Upper lobe of right lung (tissue), 1 donor: ENCODE results near the gene TMX4. TPM values are rescaled to one million over a fixed set of nuclear protein-coding genes. Genes with fewer than 3 reads are reported as not detected.
A peak's percentile ranks its signal among the peaks of the same experiment; 100 is the strongest.

Experiments
- ATAC-seq: fragments of 200-7000 bp; cut with Tn5 transposase; one replicate; pipeline ENCODE4 v1.9.1; 2020; ENCODE audit warnings: mild to moderate bottlenecking, moderate library complexity
- DNase-seq: peaks from one replicate; pipeline ENCODE4 v3.0.0-alpha.2; 2020
- H3K27ac ChIP-seq: fragments of 200-600 bp; one replicate; pipeline ENCODE4 v1.8.0; 2022
- H3K27me3 ChIP-seq: fragments of 200-600 bp; one replicate; pipeline ENCODE4 v1.8.0; 2022; ENCODE audit warnings: mild to moderate bottlenecking
- H3K36me3 ChIP-seq: fragments of 200-600 bp; one replicate; pipeline ENCODE4 v1.8.0; 2022
- H3K4me1 ChIP-seq: fragments of 200-600 bp; one replicate; pipeline ENCODE4 v1.8.0; 2022
- H3K4me3 ChIP-seq: fragments of 200-600 bp; one replicate; pipeline ENCODE4 v1.8.0; 2022; ENCODE audit warnings: mild to moderate bottlenecking
- H3K9me3 ChIP-seq: fragments of 200-600 bp; one replicate; pipeline ENCODE4 v1.8.0; 2022
- intact Hi-C: fragments of 100-400 bp; cut with DNase I; formaldehyde crosslinking; loops from one replicate; pipeline ENCODE4 v1.11.0; 2022
- total RNA-seq: library from RNA; stranded (reverse); fragmentation: NEBNext Ultra II Directional; extraction: Animal tissue kit (Norgen Biotek cat#: 25700); gene quantifications from one replicate; pipeline ENCODE4 v1.2.1, GENCODE V29; 2021
- TF ChIP-seq, protein P1 (sequence below): fragments of 200-600 bp; IDR thresholded peaks from one replicate; pipeline ENCODE4 v1.8.0; 2022; ENCODE audit warnings: antibody characterized with exemption
- donor health status: DM: no; HTN: yes; CAD: no; lungs with severe emphysema.

The TMX4 gene
- total RNA-seq, 1 donor from 2014 or later, result 45.0 TPM

DNA sequence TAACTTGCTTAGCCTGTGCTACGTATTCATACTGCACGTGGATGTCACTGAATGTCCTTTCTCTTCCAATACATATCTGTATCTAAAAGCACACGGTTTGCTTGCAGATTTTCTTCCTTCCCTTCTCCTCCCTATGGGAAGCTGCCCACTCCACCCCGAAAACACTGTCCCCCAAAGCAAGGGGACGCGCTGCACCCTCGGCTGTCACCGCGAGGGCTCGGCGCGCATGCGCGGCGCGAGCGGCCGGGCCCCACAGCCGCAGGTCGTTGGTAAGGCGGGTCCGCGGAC, 659 bp downstream of the TMX4 start:
- ATAC-seq, result peak; percentile 82
- intact Hi-C loops, result no loop called here
- Histone ChIP-seq H3K27me3 (no peaks in the 10 kb centered on the region), H3K4me3 (peak overlapping the region; percentile 90), H3K27ac (peak overlapping the region; percentile 97), H3K4me1 (peaks cover 8% of the 10 kb centered on the region), H3K36me3 (no peaks in the 10 kb centered on the region), H3K9me3 (no peaks in the 10 kb centered on the region)
- no peak for DNase-seq
- TF ChIP-seq, protein P1, sequence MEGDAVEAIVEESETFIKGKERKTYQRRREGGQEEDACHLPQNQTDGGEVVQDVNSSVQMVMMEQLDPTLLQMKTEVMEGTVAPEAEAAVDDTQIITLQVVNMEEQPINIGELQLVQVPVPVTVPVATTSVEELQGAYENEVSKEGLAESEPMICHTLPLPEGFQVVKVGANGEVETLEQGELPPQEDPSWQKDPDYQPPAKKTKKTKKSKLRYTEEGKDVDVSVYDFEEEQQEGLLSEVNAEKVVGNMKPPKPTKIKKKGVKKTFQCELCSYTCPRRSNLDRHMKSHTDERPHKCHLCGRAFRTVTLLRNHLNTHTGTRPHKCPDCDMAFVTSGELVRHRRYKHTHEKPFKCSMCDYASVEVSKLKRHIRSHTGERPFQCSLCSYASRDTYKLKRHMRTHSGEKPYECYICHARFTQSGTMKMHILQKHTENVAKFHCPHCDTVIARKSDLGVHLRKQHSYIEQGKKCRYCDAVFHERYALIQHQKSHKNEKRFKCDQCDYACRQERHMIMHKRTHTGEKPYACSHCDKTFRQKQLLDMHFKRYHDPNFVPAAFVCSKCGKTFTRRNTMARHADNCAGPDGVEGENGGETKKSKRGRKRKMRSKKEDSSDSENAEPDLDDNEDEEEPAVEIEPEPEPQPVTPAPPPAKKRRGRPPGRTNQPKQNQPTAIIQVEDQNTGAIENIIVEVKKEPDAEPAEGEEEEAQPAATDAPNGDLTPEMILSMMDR, result no peak

DNA sequence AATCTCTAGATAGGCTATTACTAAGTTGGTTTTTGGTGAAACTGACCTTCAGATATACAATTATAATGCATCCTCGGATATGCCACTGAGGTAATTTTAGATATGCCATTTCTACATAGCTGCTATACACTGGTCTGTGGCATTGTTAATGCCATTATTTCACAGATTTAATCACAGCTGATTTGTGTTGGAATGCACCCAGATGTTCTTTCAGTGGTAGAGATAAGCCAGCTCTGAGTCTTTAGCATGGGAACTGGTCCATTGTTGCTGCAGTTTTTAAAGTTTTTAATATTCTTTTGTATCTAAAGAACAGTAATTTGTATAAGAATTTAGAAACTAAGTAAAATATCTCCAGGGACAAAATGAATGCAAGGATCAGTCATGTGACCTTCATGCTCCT, 6.8 kb downstream of the TMX4 start:
- no peaks in the 10 kb centered on the region for H3K27me3 ChIP-seq
- H3K9me3 ChIP-seq, result no peaks in the 10 kb centered on the region
- H3K36me3 ChIP-seq, result no peaks in the 10 kb centered on the region
- no peaks in the 10 kb centered on the region for H3K4me1 ChIP-seq
- TF ChIP-seq, protein P1, result no peak
- H3K27ac ChIP-seq, result no peak overlapping the region
- DNase-seq (no peak), ATAC-seq (no peak)
- no peak overlapping the region for H3K4me3 ChIP-seq
- intact Hi-C loops, result no loop called here

DNA sequence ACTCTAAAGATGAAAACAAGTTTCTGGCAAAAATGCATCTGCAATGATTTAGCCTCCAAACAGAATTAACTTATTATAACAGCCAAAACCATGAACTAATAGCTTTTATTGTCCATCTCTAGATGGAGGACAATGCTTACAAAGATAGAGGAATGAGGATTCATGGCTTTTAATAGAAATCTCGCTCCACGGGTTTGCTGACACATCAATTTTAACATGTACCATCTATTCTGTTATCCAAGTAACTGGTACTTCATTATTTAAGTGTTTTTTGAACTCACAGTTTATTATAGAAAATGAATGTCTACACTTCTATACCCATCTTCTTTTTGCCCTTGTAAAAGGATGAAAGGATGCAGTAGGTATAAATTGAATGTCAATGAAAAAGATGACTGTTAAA, 10.8 kb downstream of the TMX4 start:
- TF ChIP-seq, protein P1, result no peak
- Histone ChIP-seq H3K4me1 (no peaks in the 10 kb centered on the region), H3K27me3 (no peaks in the 10 kb centered on the region), H3K4me3 (no peak overlapping the region), H3K36me3 (no peaks in the 10 kb centered on the region), H3K9me3 (no peaks in the 10 kb centered on the region), H3K27ac (no peak overlapping the region)
- DNase-seq (no peak), ATAC-seq (no peak)
- intact Hi-C loops, result no loop called here

DNA sequence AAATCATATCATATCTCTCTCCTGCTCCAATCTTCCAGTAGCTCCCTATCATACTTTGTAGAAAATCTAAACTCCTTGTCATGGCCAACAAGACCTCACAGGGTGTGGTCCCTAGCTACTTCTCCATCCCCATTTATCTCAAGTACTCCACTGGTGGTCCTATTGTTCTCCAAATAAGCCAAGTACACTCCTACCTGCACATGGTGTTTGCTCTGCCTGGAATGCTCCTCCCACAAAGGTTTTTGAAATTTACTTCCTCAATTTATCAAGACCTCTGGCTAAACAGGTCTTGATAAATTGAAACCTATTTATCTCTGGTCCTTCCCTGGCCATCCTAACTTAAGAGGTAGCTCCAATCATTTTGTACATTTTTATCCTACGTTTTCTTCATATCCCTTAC, 12.1 kb downstream of the TMX4 start:
- ATAC-seq, result no peak
- DNase-seq, result no peak
- TF ChIP-seq, protein P1, result no peak
- H3K27ac ChIP-seq, result no peak overlapping the region
- intact Hi-C loops, result no loop called here
- no peaks in the 10 kb centered on the region for H3K9me3 ChIP-seq
- H3K27me3 ChIP-seq, result no peaks in the 10 kb centered on the region
- no peak overlapping the region for H3K4me3 ChIP-seq
- no peaks in the 10 kb centered on the region for H3K36me3 ChIP-seq
- H3K4me1 ChIP-seq, result no peaks in the 10 kb centered on the region

DNA sequence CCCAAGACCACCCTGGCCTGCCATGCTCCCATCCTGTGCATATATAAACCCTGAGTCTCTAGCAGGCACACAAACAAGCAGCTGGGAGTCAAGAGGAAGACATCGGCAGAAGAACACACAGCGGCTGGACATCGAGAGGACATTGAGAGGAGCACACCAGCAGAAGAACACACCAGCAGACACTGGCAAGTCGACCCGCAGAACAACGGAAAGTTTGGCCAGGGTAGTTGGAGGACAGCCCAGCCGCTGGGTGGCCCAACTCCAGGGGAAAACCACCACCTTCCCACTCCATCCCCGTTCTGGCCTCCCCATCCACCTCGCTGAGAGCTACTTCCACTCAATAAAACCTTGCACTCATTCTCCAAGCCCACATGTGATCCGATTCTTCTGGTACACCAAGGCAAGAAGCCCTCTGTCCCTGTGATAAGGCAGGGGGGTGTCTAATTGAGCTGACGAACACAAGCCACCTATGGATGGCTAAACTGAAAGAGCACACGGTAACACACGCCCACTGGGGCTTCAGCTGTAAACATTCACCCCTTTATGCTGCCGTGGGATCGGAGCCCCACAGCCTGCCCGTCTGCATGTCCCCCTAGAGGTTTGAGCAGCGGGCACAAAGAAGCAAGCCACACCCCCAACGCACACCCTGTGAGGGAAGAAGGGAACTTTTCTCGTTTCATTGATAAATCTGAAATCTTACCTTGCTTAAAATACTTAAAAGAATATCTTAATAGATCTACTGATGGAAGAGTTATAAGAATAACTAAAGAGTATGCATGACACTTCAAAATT, 13.8 kb downstream of the TMX4 start:
- H3K27me3 ChIP-seq, result no peaks in the 10 kb centered on the region
- peaks cover 3% of the 10 kb centered on the region for H3K36me3 ChIP-seq
- H3K9me3 ChIP-seq, result no peaks in the 10 kb centered on the region
- no peak for DNase-seq
- no peaks in the 10 kb centered on the region for H3K4me1 ChIP-seq
- intact Hi-C loops, result no loop called here
- TF ChIP-seq, protein P1, result no peak
- no peak overlapping the region for H3K4me3 ChIP-seq
- ATAC-seq, result no peak
- no peak overlapping the region for H3K27ac ChIP-seq

DNA sequence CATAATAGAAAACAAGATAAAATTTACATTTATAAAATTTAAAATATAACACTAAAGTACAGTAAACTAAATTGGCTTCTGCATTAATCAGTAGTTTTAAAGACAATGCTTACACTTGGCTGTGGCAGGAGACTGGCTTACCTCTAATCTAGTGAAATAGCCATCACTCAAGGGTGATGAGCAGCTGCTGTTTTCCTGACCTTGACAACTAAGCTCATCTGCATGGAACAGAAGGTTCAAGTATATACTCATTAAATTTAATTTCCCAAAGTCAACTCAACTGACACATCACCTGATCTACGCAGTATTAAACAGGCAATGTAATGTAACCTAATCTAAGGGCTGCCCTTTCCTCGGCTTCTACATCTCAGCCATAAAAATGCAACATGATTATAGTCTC, 14.5 kb downstream of the TMX4 start:
- Histone ChIP-seq H3K27me3 (no peaks in the 10 kb centered on the region), H3K36me3 (peaks cover 11% of the 10 kb centered on the region), H3K9me3 (no peaks in the 10 kb centered on the region), H3K4me1 (no peaks in the 10 kb centered on the region), H3K27ac (no peak overlapping the region), H3K4me3 (no peak overlapping the region)
- intact Hi-C loops, result no loop called here
- ATAC-seq (no peak), DNase-seq (no peak)
- TF ChIP-seq, protein P1, result no peak
